Measurements from ENCODE around the gene MUTYH. TPM values are rescaled to one million over a fixed set of nuclear protein-coding genes. Genes with fewer than 3 reads are reported as not detected.

The MUTYH gene
- total RNA-seq, 1 donor from 2014 or later: 33.7 TPM

DNA sequence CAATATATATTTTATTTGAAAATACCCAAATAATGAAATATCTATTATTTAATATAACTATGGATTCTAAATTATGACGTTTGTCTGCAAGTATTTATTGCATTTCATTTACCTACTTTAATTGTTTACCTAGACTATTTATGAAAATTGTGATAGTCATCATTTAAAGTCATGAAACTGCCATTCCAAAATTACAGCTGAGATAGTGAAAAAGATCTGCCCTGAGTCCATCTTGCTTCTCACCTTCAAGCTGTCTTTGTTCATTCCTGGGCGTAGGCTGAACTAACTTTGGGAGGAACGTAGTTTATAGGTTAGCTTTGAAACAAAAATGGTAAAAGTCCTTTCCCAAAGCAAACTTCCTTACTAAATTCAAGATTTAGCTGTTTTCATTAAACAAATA is 26.0 kb downstream of the MUTYH start:
- Mint-ChIP-seq H3K9me3 (ENCODE audit: unreplicated experiment) (no peaks in the 10 kb centered on the region), H3K36me3 (ENCODE audit: unreplicated experiment) (no peaks in the 10 kb centered on the region), H3K4me3 (ENCODE audit: unreplicated experiment) (no peak overlapping the region), H3K4me1 (ENCODE audit: low read depth, unreplicated experiment) (no peaks in the 10 kb centered on the region), H3K27ac (ENCODE audit: unreplicated experiment) (no peak overlapping the region), H3K27me3 (ENCODE audit: unreplicated experiment) (peaks cover 1% of the 10 kb centered on the region)
- DNase-seq: no peak
- TF ChIP-seq, protein P1, sequence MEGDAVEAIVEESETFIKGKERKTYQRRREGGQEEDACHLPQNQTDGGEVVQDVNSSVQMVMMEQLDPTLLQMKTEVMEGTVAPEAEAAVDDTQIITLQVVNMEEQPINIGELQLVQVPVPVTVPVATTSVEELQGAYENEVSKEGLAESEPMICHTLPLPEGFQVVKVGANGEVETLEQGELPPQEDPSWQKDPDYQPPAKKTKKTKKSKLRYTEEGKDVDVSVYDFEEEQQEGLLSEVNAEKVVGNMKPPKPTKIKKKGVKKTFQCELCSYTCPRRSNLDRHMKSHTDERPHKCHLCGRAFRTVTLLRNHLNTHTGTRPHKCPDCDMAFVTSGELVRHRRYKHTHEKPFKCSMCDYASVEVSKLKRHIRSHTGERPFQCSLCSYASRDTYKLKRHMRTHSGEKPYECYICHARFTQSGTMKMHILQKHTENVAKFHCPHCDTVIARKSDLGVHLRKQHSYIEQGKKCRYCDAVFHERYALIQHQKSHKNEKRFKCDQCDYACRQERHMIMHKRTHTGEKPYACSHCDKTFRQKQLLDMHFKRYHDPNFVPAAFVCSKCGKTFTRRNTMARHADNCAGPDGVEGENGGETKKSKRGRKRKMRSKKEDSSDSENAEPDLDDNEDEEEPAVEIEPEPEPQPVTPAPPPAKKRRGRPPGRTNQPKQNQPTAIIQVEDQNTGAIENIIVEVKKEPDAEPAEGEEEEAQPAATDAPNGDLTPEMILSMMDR (IDR thresholded peaks at IDR 0.05; ENCODE audit: partially characterized antibody, unreplicated experiment): no peak

DNA sequence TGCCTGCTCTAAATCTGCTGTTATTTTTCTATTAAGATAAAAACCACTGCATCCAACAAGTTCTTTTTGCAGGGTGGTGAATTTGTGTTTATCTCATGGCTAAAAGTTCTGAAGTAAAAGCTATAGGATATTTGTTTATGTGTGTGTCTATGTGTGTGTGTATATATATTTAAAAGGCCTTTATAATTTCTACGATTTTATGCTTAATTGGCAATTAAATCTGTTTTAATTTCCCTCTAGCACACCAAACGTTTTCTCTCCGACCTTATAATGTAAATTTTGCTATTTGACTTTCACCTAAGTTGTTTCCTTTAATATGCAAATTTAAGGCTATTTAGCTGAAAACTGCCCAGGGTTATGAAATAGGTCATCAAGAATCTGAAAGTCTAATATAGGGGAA is 33.3 kb downstream of the MUTYH start:
- peaks cover 2% of the 10 kb centered on the region for H3K27me3 Mint-ChIP-seq (ENCODE audit: unreplicated experiment)
- TF ChIP-seq, protein P1 (IDR thresholded peaks at IDR 0.05; ENCODE audit: partially characterized antibody, unreplicated experiment): no peak
- peaks cover 3% of the 10 kb centered on the region for H3K9me3 Mint-ChIP-seq (ENCODE audit: unreplicated experiment)
- H3K4me1 Mint-ChIP-seq (ENCODE audit: low read depth, unreplicated experiment): peaks cover 2% of the 10 kb centered on the region
- no peaks in the 10 kb centered on the region for H3K36me3 Mint-ChIP-seq (ENCODE audit: unreplicated experiment)
- DNase-seq: no peak
- H3K27ac Mint-ChIP-seq (ENCODE audit: unreplicated experiment): no peak overlapping the region
- no peak overlapping the region for H3K4me3 Mint-ChIP-seq (ENCODE audit: unreplicated experiment)

DNA sequence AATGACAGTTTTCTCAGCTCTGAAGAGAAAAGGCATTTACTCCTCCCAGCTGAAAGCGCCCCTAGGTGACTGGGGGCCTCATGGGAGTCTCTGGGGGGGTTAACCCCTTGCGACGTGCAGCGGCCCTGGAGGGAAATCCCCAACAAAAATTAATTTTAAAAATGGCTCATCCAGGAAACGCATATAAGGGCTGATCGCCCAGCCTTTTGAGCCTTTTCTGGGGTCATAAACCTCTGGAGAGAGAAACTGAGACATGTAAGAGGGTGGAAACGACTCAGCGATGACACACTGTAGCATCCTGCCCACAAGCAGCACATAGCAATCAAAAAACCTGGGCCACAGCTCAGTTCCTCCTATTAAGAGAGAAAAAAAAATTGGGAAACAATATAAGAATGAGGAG is 33.9 kb downstream of the MUTYH start:
- no peak for DNase-seq
- H3K36me3 Mint-ChIP-seq (ENCODE audit: unreplicated experiment): no peaks in the 10 kb centered on the region
- H3K4me1 Mint-ChIP-seq (ENCODE audit: low read depth, unreplicated experiment): peaks cover 2% of the 10 kb centered on the region
- no peak overlapping the region for H3K4me3 Mint-ChIP-seq (ENCODE audit: unreplicated experiment)
- H3K27ac Mint-ChIP-seq (ENCODE audit: unreplicated experiment): no peak overlapping the region
- peaks cover 2% of the 10 kb centered on the region for H3K27me3 Mint-ChIP-seq (ENCODE audit: unreplicated experiment)
- TF ChIP-seq, protein P1 (IDR thresholded peaks at IDR 0.05; ENCODE audit: partially characterized antibody, unreplicated experiment): no peak
- peaks cover 3% of the 10 kb centered on the region for H3K9me3 Mint-ChIP-seq (ENCODE audit: unreplicated experiment)

DNA sequence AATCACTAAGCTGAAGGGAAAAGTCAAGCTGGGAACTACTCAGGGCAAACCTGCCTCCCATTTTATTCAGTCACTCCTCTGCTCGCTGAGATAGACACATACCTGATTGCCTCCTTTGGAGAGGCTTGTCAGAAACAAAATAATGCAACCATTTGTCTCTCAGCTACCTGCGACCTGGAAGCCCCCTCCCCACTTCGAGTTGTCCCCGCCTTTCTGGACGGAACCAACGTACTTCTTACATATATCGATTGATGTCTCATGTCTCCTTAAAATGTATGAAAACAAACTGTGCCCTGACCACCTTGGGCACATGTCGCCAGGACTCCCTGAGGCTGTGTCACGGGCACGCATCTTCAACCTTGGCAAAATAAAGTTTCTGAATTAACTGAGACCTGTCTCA is 35.0 kb downstream of the MUTYH start:
- Mint-ChIP-seq H3K27me3 (ENCODE audit: unreplicated experiment) (peaks cover 2% of the 10 kb centered on the region), H3K4me1 (ENCODE audit: low read depth, unreplicated experiment) (peaks cover 2% of the 10 kb centered on the region), H3K27ac (ENCODE audit: unreplicated experiment) (peak overlapping the region; percentile 86), H3K4me3 (ENCODE audit: unreplicated experiment) (peak overlapping the region; percentile 54), H3K36me3 (ENCODE audit: unreplicated experiment) (no peaks in the 10 kb centered on the region), H3K9me3 (ENCODE audit: unreplicated experiment) (peaks cover 3% of the 10 kb centered on the region)
- DNase-seq: no peak
- TF ChIP-seq, protein P1 (IDR thresholded peaks at IDR 0.05; ENCODE audit: partially characterized antibody, unreplicated experiment): no peak

DNA sequence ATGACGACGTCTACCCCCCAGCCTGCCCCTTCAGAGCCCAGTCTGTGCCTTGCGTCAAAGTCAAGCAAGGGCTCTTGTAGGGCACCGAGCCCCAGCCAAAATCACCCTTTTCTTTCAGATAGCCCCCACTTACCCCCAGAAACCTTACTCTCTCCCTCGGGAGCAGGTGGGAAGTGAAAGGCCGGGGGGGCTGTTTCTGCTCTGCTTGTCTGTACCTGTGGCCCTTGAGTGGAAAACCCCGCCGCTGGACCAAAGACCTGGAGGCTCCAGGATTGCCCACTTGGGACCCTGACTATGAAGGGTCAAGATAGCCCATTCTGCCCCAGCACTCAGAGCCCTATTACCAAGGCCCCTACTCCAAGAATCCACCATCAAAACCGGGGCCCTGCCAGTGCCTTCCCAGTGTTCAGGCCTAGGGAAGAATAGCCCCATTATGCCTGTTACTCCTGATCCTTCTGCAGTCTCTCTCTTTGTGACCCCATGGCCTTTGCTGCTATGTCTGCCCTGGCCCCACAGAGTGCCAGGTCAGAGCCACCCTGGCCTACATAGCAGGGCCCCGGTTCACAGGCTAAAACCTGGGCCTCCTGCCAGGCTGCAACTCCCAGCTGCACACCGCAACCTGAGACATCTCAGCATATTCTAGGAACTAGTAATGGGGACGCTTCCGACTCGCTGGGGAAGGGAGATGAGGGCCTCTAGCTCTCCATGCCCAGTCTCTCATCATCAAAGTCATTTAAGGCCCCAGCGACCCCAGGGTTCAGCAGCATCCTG is 35.7 kb downstream of the MUTYH start:
- no peaks in the 10 kb centered on the region for H3K36me3 Mint-ChIP-seq (ENCODE audit: unreplicated experiment)
- H3K4me1 Mint-ChIP-seq (ENCODE audit: low read depth, unreplicated experiment): peaks cover 2% of the 10 kb centered on the region
- DNase-seq: no peak
- H3K27me3 Mint-ChIP-seq (ENCODE audit: unreplicated experiment): peaks cover 2% of the 10 kb centered on the region
- peaks cover 3% of the 10 kb centered on the region for H3K9me3 Mint-ChIP-seq (ENCODE audit: unreplicated experiment)
- TF ChIP-seq, protein P1 (IDR thresholded peaks at IDR 0.05; ENCODE audit: partially characterized antibody, unreplicated experiment): no peak
- peak overlapping the region; percentile 88 for H3K4me3 Mint-ChIP-seq (ENCODE audit: unreplicated experiment)
- peak overlapping the region; percentile 86 for H3K27ac Mint-ChIP-seq (ENCODE audit: unreplicated experiment)

Measured in glutamatergic neuron (in vitro differentiated cells).